Loucy (cell line): ENCODE measurements around the gene PKLR.

ENCODE experiments used
- CTCF ChIP-seq: fragments of 200-600 bp; sonication (generic); conservative IDR thresholded peaks from 2 replicates; pipeline ENCODE4 v1.5.1; 2014; ENCODE audit warnings: mild to moderate bottlenecking, antibody characterized with exemption, low read length
- EZH2phosphoT487 ChIP-seq: fragments of 200-600 bp; IDR thresholded peaks from 2 replicates; pipeline ENCODE4 v1.6.1; 2018; ENCODE audit warnings: antibody characterized with exemption, mild to moderate bottlenecking, moderate library complexity, borderline replicate concordance

- TF ChIP-seq CTCF (no peak), EZH2phosphoT487 (no peak)
Measured at GRCh38 chr1:155326020-155326526, 24.8 kb upstream of the PKLR start.
